Measurements from ENCODE around the gene GPR61.

GPR61 gene

GRCh38 chr1:109527846-109528695, 11.6 kb upstream of the GPR61 start:
- Mint-ChIP-seq H3K27me3 (no peaks in the 10 kb centered on the region), H3K4me3 (no peak overlapping the region), H3K9me3 (no peaks in the 10 kb centered on the region), H3K27ac (peak overlapping the region in 1 of 2 donors; percentile 49), H3K4me1 (peaks cover 30% of the 10 kb centered on the region)
- DNase-seq (no peak), ATAC-seq (no peak)

DNA sequence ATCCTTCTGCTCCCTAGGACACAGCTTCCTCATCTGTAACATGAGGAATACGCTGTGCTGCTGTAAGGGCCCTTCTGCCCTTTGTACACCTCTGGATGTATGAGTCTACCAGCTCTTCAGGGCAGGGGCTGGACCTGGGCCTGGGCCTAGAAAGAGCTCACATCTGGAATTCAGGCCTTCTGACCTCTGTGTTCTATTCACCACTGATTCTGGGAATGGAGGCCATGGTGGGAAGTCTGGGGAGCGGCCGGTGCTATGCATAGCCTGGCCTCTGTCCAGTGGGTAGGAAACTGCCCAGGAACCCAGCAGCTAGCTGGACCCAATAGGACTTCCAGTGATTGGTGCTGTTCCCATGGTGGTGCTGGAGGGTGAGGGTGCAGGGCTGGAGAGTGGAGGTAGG, 11.0 kb upstream of the GPR61 start:
- no peak overlapping the region for H3K27ac Mint-ChIP-seq
- H3K9me3 Mint-ChIP-seq, result no peaks in the 10 kb centered on the region
- H3K27me3 Mint-ChIP-seq, result no peaks in the 10 kb centered on the region
- DNase-seq (no peak), ATAC-seq (no peak)
- H3K4me3 Mint-ChIP-seq, result no peak overlapping the region
- H3K4me1 Mint-ChIP-seq, result peaks cover 30% of the 10 kb centered on the region

DNA sequence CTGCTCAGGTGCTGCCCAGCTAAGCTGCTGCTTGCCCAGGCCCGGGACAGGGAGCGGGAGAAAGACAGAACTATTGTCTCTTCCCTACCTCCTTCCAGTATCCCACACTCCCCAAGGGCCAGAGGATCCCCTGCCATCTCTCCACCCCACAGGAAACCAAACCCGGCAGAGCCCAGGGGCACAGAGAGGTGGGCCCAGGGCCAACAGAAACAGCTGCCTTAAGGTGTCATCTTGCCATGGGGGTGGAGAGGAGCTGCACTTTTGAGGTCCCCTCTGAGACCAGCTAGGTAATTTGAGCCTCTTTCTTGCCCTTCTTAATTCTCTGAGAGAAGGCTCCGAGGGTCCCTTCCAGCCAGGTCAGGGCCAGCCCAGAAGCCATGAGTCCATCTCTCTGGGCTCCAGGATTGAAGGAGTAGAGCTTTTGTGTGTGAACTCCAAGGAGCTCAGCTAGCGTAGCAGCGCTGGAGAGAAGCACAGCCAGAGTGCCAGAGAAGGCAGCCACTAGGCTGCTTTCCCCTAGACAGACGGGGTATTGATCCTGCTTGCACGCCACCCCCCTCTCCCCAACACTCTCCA, 9.7 kb upstream of the GPR61 start:
- peaks cover 30% of the 10 kb centered on the region for H3K4me1 Mint-ChIP-seq
- no peak overlapping the region for H3K4me3 Mint-ChIP-seq
- H3K9me3 Mint-ChIP-seq, result no peaks in the 10 kb centered on the region
- H3K27me3 Mint-ChIP-seq, result no peaks in the 10 kb centered on the region
- DNase-seq, result no peak
- H3K27ac Mint-ChIP-seq, result no peak overlapping the region
- ATAC-seq, result no peak

DNA sequence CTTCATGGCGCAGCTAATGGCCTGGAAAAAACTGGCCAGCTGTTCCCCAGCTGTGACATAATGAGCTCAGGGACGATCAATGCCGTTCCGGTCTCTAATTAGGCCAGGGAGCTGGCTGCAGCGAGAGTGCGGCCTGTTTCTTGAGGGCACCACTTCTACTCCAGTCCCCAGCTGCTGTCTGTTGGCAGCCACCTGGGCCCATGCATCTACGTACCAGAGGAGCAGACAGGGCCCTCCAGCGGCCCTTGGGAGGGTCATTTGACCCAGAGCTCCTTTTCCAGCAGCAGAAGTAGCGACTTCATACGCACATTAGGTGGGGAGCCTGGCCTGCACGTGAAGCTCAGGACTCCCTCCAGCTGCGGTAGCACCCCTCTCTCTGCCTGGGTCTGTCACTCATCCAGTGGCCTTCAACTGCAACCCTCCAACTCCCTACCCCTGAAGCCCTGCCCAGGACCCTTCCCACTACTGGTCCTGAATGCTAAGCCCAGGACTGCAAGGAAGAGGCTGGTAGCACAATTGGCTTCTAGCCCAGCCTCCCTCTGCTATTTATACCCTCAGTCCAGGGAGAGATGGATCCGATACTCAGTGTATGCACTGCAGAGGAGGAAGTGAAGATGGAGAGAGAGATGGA, 9.1 kb upstream of the GPR61 start:
- Mint-ChIP-seq H3K4me1 (peaks cover 30% of the 10 kb centered on the region), H3K4me3 (peak overlapping the region in 1 of 2 donors; percentile 31), H3K27ac (peak overlapping the region; percentile 51 to 87), H3K27me3 (no peaks in the 10 kb centered on the region), H3K9me3 (no peaks in the 10 kb centered on the region)
- DNase-seq, result no peak
- ATAC-seq, result no peak

DNA sequence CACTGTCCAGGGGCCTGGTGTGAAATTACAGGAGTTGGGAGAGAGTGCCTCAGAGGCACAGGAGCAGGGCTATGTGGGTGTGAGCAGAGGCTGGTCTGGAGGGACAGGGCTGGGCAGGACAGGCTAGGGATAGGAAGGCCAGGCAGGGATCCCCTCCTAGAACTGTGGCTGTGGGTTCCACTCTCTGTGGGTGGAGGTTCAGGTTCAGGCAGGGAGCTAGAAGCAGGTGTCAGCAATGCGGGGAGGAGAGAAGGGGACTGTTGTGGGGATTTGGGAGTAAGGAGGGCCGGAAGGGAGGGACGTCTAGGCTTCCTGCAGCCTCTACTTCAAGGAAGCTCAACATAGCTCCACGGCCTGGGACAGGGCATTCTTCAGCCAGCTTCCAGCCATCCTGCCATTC, 8.3 kb upstream of the GPR61 start:
- DNase-seq (no peak), ATAC-seq (no peak)
- H3K4me3 Mint-ChIP-seq, result peak overlapping the region; percentile 2 to 31
- H3K9me3 Mint-ChIP-seq, result no peaks in the 10 kb centered on the region
- H3K27me3 Mint-ChIP-seq, result no peaks in the 10 kb centered on the region
- peaks cover 30% of the 10 kb centered on the region for H3K4me1 Mint-ChIP-seq
- peak overlapping the region; percentile 51 to 87 for H3K27ac Mint-ChIP-seq

GRCh38 chr1:109531826-109532364, 7.8 kb upstream of the GPR61 start:
- H3K4me1 Mint-ChIP-seq, result peaks cover 30% of the 10 kb centered on the region
- H3K27ac Mint-ChIP-seq, result peak overlapping the region in 1 of 2 donors; percentile 76
- H3K27me3 Mint-ChIP-seq, result no peaks in the 10 kb centered on the region
- DNase-seq, result no peak
- H3K4me3 Mint-ChIP-seq, result peak overlapping the region; percentile 73 to 77
- no peak for ATAC-seq
- H3K9me3 Mint-ChIP-seq, result no peaks in the 10 kb centered on the region

GRCh38 chr1:109532365-109533136, 7.1 kb upstream of the GPR61 start:
- H3K4me3 Mint-ChIP-seq, result peak overlapping the region; percentile 73 to 77
- DNase-seq (peak; percentile 91 to 92), ATAC-seq (peak; percentile 94)
- no peaks in the 10 kb centered on the region for H3K27me3 Mint-ChIP-seq
- no peaks in the 10 kb centered on the region for H3K9me3 Mint-ChIP-seq
- H3K4me1 Mint-ChIP-seq, result peaks cover 30% of the 10 kb centered on the region
- H3K27ac Mint-ChIP-seq, result peak overlapping the region; percentile 76 to 93

DNA sequence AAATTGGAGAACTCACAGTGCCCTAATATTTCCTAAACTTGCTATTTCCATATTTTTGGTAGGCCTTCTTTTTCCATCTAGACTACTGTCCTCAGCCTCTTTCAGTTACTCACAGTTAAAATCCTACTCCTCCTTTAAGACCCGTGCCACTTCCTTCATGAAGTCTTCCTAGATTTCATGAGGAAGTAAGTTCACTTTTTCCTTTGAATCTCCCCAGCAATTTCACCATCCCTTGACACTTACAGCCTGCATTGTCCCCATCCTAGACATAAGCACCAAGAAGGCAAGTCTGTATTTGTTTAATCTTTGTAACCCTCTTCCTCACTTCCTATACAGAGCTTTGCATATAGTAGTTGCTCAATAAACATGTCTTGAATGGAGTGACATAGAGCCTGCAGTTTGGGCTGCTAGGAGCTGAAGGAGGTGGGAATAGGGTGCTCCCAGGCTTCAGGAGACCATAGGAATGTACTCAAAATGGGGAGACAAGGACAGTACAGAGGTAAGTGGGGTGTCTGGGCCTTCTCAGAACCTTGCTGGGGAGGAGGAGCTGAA, 5.3 kb upstream of the GPR61 start:
- H3K27me3 Mint-ChIP-seq, result no peaks in the 10 kb centered on the region
- H3K27ac Mint-ChIP-seq, result no peak overlapping the region
- peaks cover 30% of the 10 kb centered on the region for H3K4me1 Mint-ChIP-seq
- ATAC-seq (no peak), DNase-seq (no peak)
- H3K4me3 Mint-ChIP-seq, result no peak overlapping the region
- H3K9me3 Mint-ChIP-seq, result no peaks in the 10 kb centered on the region

GRCh38 chr1:109535481-109535880, 4.2 kb upstream of the GPR61 start:
- no peak overlapping the region for H3K27ac Mint-ChIP-seq
- peaks cover 25% of the 10 kb centered on the region for H3K4me1 Mint-ChIP-seq
- ATAC-seq (no peak), DNase-seq (no peak)
- no peaks in the 10 kb centered on the region for H3K27me3 Mint-ChIP-seq
- no peaks in the 10 kb centered on the region for H3K9me3 Mint-ChIP-seq
- H3K4me3 Mint-ChIP-seq, result no peak overlapping the region

DNA sequence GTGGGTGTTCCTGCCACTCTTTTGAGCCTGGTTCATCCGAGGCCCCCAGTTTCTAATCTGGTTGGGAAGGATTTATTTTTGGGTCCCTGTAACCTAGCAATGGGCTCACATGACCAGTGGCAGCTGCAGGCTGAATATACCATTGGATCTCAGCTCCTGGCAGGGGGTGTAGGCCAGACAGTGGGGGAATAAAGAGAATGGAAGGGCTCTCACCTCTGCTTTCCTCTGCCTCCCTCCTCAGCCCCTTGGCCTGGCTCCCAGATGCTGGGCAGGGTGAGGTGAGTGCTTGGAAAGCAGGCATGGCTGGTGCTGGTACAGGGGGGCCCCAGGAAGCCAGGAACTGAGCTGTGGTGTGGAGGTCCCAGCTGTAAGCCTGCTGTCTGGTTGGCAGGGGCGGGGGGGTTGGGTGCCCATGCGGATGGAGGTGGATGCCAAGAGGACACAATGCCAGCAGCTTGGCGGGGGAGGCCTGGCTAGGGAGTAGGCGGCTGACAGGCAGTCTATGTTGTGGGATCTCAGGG, 3.6 kb upstream of the GPR61 start:
- ATAC-seq, result no peak
- no peaks in the 10 kb centered on the region for H3K9me3 Mint-ChIP-seq
- peaks cover 19% of the 10 kb centered on the region for H3K4me1 Mint-ChIP-seq
- peak overlapping the region in 1 of 2 donors; percentile 64 for H3K27ac Mint-ChIP-seq
- H3K27me3 Mint-ChIP-seq, result no peaks in the 10 kb centered on the region
- DNase-seq, result no peak
- H3K4me3 Mint-ChIP-seq, result no peak overlapping the region

DNA sequence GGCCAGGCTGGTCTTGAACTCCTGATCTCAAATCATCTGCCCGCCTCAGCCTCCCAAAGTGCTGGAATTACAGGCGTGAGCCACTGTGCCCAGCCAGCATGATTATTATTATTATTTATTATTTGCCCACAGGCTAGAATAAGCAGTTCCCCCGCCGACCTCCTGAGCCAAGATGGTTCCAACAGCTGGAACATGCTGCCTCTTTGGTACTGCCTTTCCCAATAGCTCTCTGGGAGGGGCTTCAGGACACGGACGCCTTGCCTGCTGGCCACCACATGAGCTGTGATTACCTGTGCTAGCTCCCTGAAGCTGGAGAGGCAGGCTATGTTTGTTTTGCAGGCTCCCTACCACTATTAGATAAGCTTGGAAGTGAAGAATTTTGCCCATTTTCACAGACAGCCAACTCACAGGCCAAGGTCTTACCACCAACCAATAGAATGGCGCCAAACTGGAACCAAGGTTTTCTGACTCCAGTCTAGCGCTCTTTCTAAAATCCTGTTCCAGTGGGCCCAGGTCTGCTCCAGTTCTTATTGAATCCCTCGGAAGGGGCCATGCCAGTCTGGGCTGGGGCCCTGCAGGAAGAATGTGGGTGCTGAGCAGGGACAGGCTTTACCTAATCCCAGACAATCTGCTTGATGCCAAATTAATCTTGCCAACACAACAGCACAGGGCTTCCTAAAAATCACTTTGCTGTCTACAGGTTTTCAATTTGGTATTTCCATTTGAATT, 2.1 kb upstream of the GPR61 start:
- Mint-ChIP-seq H3K27me3 (no peaks in the 10 kb centered on the region), H3K4me3 (no peak overlapping the region), H3K9me3 (no peaks in the 10 kb centered on the region), H3K27ac (no peak overlapping the region), H3K4me1 (peaks cover 4% of the 10 kb centered on the region)
- ATAC-seq, result no peak
- no peak for DNase-seq

GRCh38 chr1:109538827-109539555, 681 bp upstream of the GPR61 start:
- no peaks in the 10 kb centered on the region for H3K27me3 Mint-ChIP-seq
- H3K4me1 Mint-ChIP-seq, result no peaks in the 10 kb centered on the region
- DNase-seq (no peak), ATAC-seq (no peak)
- H3K27ac Mint-ChIP-seq, result peak overlapping the region in 1 of 2 donors; percentile 36
- no peak overlapping the region for H3K4me3 Mint-ChIP-seq
- no peaks in the 10 kb centered on the region for H3K9me3 Mint-ChIP-seq

GRCh38 chr1:109541102-109541501, 1.4 kb downstream of the GPR61 start:
- no peak overlapping the region for H3K27ac Mint-ChIP-seq
- ATAC-seq, result no peak

GRCh38 chr1:109542657-109543056, 3.0 kb downstream of the GPR61 start:
- H3K4me3 Mint-ChIP-seq, result no peak overlapping the region
- ATAC-seq (no peak), DNase-seq (no peak)
- peaks cover 14% of the 10 kb centered on the region for H3K4me1 Mint-ChIP-seq
- no peak overlapping the region for H3K27ac Mint-ChIP-seq
- H3K27me3 Mint-ChIP-seq, result no peaks in the 10 kb centered on the region
- no peaks in the 10 kb centered on the region for H3K9me3 Mint-ChIP-seq

More at GRCh38 chr1:109541102-109541501, 1.4 kb downstream of the GPR61 start:
- DNase-seq, result no peak
- Mint-ChIP-seq H3K4me1 (peaks cover 3% of the 10 kb centered on the region), H3K27me3 (no peaks in the 10 kb centered on the region), H3K4me3 (no peak overlapping the region), H3K9me3 (no peaks in the 10 kb centered on the region)
